GM18909 (cell line): ENCODE data around the gene CLTRN.

Source experiments
- ATAC-seq: cut with Tn5 transposase; IDR thresholded peaks from one replicate; pipeline ENCODE4 v1.9.1; 2021; ENCODE audit warnings: mild to moderate bottlenecking; ENCODE audit not compliant: unreplicated experiment, poor library complexity

CLTRN gene

DNA sequence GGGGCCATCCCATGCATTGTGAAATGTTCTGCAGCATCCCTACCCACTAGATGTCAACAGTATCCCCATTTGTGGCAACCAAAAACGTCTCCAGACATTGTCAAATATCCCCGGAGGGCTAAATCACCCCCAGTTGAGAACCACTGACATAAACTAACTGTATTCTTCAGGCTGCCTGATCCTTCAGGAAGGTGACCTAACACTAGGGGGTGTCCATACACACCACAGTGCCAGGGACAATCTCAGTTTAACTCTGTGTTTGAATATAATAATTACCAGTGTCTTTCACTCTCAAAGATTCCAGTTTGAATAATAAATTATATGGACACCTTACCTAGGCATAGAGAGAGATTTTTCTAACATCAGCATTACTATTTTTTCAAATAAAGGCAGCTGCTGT lies 70.2 kb downstream of the CLTRN start:
- no peak for ATAC-seq

DNA sequence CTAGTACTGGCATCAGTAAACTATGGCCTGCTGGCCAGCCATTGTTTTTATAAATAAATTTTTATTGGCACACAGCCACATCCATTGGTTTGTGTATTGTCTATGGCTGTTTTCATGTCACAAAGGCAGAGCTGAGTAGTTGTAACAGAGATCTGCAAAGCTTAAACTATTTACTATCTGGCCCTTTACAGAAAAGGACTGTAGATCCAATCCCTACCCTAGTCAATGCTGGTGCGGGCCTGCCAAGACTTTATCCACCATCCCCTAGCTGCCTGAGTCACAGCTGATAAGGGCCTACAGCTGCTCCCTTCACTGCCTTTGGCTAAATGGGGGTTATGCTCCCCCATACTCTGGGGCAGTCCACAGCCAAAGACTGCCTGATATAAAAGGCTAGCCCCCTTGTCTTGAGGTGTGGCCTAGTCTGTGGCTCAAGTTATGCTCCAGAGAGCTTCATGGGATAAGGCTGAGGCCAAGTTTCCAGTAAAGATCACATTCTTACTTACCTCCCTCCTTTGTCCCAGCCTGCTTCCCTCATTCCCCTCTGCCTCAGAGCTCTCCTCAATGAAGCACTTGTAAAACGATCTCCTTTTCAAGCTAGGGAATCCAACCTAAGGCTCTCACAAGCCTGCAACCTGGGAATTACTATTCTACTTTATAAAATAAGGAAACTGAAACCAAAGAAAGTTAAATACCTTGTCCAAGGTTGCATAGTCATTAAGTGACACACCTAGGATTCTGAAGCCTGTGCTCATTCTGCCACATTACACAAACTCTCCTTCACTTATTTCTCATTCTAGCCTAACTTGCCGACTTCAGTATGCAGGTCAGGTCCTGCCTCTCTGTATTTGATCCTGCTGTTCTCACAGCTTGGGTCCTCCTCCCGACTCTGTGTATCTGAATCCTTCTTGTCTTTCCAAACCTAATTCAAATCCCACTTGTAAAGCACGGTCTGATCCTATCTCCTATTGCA lies 84.5 kb downstream of the CLTRN start:
- ATAC-seq, result no peak
